GM18507 (cell line): ENCODE measurements around the gene APOA1.

ENCODE experiments used
- DNase-seq: peaks from one replicate; pipeline ENCODE4 v3.0.0; 2011; ENCODE audit warnings: low read depth; ENCODE audit not compliant: insufficient read length; ENCODE audit errors: extremely low spot score
- FAIRE-seq: peaks from 2 replicates; lab custom pipeline; 2011; peaks lifted over from hg19 to GRCh38; lab: Jason Lieb, UNC

Gene APOA1

DNA sequence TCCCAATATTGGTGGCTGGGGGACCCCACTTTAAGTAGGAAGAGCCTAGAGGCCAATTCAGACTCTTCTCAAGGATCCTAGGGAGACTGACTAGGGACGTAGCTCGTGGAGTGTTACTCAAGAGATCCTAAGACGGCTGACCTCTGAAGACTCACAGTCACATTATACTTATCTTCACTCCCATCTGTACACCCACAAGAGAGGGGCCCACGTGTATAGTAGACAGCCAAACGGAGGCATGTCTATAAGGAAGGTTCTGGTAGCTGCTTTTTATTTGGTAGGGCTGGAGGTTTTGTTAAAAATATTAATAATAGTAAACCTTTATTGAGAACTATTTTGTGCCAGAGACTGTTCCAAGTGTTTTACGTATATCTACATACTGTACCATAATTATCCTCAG, 22.9 kb upstream of the APOA1 start:
- FAIRE-seq (no peak), DNase-seq (no peak)

DNA sequence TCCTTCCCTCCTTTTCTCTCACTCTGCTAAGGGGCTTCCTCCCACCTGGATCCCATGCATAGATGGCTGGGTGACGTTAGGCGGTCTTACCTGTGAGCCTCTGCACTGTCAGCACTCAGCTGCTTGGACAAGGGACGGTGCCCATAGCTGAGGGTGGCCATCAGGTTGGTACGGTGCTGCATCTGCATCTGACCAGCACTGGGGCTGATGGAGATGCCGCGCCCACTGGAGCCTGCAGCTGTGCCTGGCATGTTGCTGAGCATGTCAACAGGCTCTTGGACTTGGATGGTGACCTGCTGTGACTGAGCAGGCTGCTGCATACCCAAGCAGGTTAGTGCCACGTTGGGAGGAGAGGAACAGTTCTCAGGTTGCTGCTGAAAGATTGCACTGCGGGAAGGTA, 21.8 kb upstream of the APOA1 start:
- no peak for FAIRE-seq
- DNase-seq: no peak

- FAIRE-seq (no peak), DNase-seq (no peak)
Measured at GRCh38 chr11:116857936-116858335, 20.5 kb upstream of the APOA1 start.

DNA sequence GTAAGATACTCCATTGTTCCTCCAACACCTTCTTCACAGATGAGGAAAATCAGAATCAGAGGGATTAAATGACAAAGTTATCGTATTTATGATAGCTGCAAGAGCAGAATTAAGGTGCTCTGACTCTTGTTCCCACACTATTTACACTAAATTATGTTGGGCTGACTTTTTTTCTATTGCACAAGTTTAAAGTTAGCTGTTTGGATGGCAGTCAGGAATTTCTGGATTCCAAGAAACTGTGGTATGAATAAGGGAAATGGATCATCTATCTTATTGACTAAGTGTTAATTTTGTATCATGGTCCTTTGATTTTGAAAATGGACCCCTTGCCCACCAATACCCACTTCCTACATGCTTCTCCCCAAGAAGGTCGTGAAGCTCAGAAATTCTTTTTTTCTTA, 19.9 kb upstream of the APOA1 start:
- FAIRE-seq: no peak

GRCh38 chr11:116856423-116856822, 19.0 kb upstream of the APOA1 start:
- no peak for FAIRE-seq
- DNase-seq: no peak

More for the DNA sequence above, 19.9 kb upstream of the APOA1 start:
- DNase-seq: no peak

DNA sequence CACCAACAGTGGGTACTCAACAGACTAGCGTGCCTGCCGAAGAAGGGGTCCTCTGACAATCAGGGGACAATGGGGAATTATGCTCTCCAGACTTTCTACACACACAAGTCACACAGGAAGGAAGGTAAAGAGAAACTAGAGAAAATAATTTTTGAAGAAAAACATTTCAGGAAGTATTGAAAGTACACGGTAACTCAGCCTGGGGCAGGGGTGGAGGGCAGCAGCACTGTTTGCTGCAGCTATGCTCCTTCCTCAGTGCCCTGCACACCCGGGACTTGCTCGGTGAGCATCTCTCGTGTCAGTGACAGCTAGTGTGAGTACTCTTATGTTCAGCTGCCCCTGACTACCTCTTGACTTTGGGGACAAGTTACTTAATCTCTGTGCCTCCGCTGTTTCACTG, 18.0 kb upstream of the APOA1 start:
- DNase-seq: no peak
- FAIRE-seq: no peak

DNA sequence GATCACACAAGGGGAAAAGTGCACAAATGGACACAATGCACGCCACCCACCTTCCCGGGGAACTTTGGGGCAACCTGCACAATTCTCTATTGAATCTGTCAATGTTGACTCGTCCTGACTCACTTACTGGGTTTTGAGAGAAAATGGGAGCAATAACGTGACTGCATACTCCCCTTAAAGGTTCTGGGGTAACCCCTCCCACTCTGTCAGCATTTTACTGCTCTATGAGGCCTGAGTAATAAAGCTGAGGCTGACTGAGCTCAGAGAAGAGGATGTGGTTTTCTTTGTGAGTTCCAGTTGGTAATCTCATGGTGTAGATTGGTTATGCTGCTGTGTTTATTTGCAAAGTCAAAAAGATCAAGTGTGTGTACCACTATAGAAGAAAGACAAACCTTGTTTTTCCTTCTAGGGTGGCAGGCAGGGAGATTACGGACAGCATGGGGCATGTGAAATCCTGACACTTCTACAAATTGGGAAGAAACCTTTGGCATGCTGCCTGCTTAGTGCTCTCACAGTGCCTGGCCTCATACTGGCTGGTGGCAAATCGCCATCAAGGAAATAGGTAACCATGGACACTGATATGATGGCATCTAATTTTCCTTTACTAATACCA, 16.1 kb upstream of the APOA1 start:
- FAIRE-seq (peak; percentile 95), DNase-seq (peak; percentile 73)

GRCh38 chr11:116852261-116853031, 15.0 kb upstream of the APOA1 start:
- FAIRE-seq: peak; percentile 46

GRCh38 chr11:116851626-116852025, 14.2 kb upstream of the APOA1 start:
- DNase-seq (no peak), FAIRE-seq (peak; percentile 44)

More at GRCh38 chr11:116852261-116853031, 15.0 kb upstream of the APOA1 start:
- no peak for DNase-seq

DNA sequence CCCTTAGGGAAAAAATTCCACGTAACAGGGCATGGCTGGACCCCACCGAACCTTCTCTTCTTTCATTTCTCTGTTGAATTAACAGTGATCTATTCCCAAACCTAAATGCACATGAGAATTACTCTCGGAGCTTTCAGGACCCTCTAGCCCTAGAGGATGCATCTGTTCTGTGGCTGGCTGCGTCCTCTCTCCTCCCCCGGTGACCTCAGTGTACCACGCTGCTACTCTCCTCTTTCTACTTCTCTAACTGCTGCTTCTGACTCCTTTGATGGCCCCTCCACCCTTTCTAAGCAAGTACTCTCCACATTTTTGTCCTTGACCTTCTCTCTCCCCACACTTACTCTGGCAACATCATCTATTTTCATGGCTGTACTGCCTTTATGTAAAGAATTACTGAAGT, 12.1 kb upstream of the APOA1 start:
- DNase-seq (no peak), FAIRE-seq (no peak)

- DNase-seq (no peak), FAIRE-seq (no peak)
Measured at GRCh38 chr11:116849060-116849459, 11.6 kb upstream of the APOA1 start.

DNA sequence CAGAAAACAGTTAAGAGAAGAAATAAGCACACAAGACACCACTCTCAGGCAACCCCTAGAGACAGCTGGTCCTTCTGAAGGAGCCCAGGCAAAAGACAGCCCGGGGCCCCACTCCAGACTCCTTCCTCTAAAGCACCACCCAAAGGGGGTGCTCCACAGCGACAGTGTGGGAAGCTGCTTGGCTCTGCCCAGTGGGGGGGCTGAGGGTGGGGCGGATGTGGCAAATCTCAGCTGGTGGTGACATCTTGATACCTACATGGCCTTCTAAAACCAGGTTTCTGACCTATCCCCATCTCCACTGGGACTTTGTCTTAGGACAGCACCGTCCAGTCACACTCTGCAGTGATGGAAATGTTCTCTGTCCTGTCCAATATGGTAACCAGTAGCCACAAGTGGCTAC, 10.2 kb upstream of the APOA1 start:
- FAIRE-seq: no peak

DNA sequence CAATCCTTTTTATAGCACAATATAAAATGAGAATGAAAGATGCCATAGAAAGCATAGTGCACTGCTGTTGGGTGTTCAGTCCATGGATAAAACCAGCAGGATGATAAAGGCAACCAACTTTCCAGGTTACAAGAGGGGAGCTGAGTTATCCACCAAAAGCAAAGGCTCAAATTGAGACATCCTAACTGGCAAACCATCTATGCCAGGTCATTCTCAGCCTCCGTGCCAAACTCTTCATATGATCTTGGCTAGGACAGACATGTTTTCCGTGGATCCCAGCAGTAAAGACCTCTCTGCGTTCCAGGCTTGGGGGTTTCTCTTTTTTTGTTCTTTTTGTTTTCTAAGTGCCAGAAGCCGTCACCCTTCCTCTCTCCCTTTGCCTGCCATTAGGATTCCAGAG, 7.3 kb upstream of the APOA1 start:
- DNase-seq (no peak), FAIRE-seq (no peak)

More for the DNA sequence above, 10.2 kb upstream of the APOA1 start:
- no peak for DNase-seq

GRCh38 chr11:116843661-116844060, 6.2 kb upstream of the APOA1 start:
- FAIRE-seq: no peak
- DNase-seq: no peak

DNA sequence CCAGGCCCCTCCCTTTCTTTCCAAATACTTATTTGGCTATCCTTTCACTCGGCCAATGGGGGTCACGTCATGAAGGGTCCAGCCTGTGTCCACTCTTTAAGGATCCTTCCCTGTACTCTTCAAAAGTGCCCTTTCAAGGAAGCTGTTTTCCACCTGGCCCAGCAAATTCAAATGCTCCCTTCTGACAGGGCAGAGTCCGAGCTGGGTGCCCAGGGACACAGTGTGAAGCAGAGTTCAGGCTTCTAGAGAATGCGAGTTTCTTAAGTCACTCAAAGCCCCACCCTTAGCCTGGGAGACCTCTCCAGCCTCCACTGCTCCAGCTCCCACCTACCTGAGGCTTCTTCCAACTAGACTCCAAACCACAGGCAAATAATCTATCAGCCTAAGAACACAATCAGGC, 5.5 kb upstream of the APOA1 start:
- no peak for FAIRE-seq
- DNase-seq: no peak

DNA sequence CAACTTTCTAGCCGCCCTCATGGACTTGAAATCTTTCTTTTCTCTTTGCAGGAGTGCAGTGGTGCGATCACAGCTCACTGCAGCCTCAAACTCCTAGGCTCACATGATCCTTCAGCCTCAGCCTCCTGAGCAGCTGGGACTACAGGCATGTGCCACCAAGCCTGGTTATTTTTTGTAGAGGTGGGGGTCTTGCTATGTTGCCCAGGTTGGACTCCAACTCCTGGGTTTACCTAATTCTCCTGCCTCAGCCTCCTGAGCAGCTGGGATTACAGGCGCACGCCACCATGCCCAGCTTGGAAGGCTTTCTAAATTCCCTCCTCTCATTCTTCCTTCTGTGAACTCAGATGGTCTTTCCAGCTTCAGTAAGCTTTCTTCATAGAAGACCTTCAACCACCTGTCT, 4.7 kb upstream of the APOA1 start:
- FAIRE-seq (no peak), DNase-seq (no peak)

DNA sequence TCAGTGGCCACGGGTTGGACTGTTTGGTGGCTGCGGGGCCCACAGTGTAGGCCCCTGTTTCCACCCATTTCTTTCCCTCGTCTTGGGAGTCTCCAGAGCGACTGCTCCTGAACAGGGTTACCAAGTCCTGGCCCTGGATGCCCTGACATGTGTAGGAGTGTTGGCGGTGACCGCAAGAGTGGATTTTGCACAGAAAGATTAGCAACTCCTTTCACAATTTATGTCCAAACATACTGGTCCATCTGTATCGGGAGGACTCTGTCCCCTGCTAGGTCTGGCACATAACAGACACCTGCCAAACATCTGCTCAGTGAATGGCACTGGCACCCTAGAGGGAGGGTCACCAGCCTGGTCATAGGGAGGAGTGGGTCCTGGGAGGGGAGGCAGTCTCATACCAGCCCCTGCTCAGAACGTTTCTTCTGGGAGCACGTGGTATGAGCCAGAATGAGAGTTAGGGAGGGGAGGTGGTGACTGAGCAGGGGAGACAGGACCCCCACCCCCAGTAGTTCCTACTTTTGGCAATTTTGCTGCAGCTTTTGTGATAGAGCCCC, 3.4 kb upstream of the APOA1 start:
- DNase-seq: no peak
- no peak for FAIRE-seq

DNA sequence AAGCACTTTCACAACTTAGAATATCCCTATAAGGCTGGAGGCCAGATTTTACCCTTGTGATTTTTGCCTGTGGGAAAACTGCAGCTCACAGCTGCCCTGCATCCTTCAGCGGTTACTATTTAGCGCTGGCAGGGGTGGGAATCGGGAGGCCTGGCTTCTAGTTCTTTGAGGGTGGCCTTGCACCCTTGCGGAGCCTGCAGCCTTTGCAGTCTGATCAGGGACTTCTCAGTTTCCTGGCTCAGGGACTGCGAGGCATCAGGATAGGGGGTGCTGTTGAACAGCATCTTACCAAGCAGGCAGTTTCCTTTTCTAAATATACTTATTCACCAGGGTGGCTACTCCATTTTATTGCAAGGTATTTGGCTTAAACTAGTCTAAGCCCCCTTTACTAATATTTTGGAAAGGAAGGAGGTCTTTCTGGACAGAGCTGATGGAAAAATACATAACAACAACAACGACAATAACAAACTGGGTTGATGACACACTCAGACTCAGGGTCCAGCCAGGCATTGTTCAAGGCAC, 2.9 kb upstream of the APOA1 start:
- no peak for DNase-seq
- no peak for FAIRE-seq

- no peak for FAIRE-seq
- no peak for DNase-seq
Measured at GRCh38 chr11:116838321-116839084, 1.1 kb upstream of the APOA1 start.

DNA sequence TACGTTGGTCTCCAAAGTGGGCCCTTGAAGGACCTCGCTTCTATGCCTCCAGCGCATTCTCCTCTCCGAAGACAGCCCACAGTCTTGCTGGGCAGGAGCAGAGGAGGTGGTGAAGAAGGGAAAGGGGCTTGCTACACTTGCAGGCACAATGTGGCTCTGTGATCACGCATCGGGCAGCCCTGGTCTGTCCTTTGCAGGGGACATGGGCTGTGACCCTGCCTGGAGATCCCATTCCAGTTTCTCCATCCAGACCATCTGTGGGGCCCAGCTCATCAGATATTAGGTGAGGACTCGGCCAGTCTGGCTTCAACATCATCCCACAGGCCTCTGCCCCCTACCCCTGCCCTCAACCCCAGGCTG, 810 bp downstream of the APOA1 start:
- DNase-seq (no peak), FAIRE-seq (no peak)
